ENCODE data around the gene BCDIN3D. TPM values are rescaled to one million over a fixed set of nuclear protein-coding genes. Genes with fewer than 3 reads are reported as not detected.
"Not testable (repeated sequence)": the region's sequence is repeated elsewhere in the genome, so short reads cannot be mapped to it uniquely, and the experiment has no call there.

The BCDIN3D gene
- total RNA-seq, 2 donors from 2014 or later: 2.9 to 4.0 TPM

DNA sequence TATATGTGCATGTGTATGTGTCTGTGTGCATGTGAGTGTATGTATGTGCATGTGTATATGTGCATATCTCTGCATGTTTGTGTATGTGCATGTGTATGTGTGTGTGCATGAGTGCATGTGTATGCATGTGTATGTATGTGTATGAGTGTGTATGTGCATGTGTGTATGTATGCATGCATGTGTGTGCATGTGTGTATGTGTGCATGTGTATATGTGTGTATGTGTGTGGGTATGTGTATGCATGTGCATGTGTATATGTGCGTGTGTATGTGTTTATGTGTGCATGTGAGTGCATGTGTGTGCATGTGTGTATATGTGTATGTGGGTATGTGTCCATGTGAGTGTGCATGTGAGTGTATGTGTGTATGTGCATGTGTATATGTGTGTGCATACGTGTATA lies 36.2 kb upstream of the BCDIN3D start:
- intact Hi-C loops (cut with DNase I): loop anchor here in 1 of 2 donors (10.0 kb wide), 1 partner anchor 76 kb away; the partner anchor contains the start of gene AQP2

DNA sequence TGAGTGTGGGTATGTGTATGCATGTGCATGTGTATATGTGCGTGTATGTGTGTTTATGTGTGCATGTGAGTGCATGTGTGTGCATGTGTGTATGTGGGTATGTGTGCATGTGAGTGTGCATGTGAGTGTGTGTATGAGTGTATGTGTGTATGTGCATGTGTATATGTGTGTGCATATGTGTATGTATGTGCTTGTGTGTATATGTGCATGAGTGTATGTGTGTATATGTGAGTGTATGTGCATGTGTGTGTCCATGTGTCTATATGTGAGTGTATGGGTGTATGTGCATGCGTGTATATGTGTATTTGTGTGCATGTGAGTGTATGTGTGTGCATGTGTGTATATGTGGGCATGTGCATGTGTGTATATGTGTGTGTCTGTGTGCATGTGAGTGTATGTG lies 35.1 kb upstream of the BCDIN3D start:
- ATAC-seq: no peak
- no peak for DNase-seq
- intact Hi-C loops (cut with DNase I): loop anchor here in 1 of 2 donors (10.0 kb wide), 1 partner anchor 77 kb away; the partner anchor contains the start of gene AQP2

More for the DNA sequence above, 36.2 kb upstream of the BCDIN3D start:
- ATAC-seq, DNase-seq: not testable (repeated sequence)

GRCh38 chr12:49877066-49877465 lies 34.2 kb upstream of the BCDIN3D start:
- no peak for DNase-seq
- intact Hi-C loops (cut with DNase I): loop anchor here in 1 of 2 donors (10.0 kb wide), 1 partner anchor 78 kb away; the partner anchor contains the start of gene AQP2
- ATAC-seq: no peak

- DNase-seq: no peak
Observed at GRCh38 chr12:49876070-49876469, 33.2 kb upstream of the BCDIN3D start.

GRCh38 chr12:49875115-49875720 lies 32.3 kb upstream of the BCDIN3D start:
- DNase-seq (no peak), ATAC-seq (no peak)
- intact Hi-C loops (cut with DNase I): loop anchor here in 1 of 2 donors (10.0 kb wide), 1 partner anchor 80 kb away; the partner anchor contains the start of gene AQP2

More at GRCh38 chr12:49876070-49876469, 33.2 kb upstream of the BCDIN3D start:
- intact Hi-C loops (cut with DNase I): loop anchor here in 1 of 2 donors (10.0 kb wide), 1 partner anchor 79 kb away; the partner anchor contains the start of gene AQP2
- ATAC-seq: no peak

DNA sequence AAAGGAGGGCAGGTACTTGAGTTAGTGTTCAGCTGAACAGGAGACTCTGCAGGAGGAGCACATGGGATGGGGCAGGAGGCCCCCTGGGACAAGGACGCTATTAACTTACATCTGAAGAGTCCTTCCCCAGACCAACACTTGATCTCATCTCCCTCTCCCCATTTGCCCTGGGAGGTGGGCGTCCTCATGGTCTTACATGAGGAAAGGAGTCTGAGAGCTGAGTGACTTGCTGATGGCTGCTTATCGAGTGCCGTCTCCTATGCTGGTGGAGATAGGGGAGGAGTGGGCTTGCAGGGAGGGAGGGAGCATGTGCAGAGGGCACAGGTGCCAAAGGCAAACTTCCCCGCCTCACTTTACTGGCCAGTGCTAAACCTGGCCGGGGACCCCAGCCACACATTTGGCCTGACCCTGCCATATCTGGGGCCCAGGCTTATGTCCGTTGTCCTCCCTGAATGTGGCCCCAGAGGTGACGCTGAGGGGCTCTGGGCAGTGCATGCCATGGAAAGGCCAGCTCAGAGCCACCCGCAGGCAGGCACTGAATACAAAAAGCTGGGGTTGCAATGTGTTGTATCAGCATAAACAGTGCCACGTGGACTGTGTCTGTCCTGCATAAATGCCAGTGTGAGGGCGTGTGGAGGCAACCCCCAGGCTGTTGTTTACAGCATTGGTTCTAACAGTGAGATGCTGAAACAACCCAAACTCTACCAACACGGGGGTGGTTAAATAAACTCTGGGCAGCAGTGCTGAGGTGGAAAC lies 31.4 kb upstream of the BCDIN3D start:
- no peak for ATAC-seq
- no peak for DNase-seq
- intact Hi-C loops (cut with DNase I): loop anchor here in 1 of 2 donors (10.0 kb wide), 1 partner anchor 80 kb away; the partner anchor contains the start of gene AQP2

DNA sequence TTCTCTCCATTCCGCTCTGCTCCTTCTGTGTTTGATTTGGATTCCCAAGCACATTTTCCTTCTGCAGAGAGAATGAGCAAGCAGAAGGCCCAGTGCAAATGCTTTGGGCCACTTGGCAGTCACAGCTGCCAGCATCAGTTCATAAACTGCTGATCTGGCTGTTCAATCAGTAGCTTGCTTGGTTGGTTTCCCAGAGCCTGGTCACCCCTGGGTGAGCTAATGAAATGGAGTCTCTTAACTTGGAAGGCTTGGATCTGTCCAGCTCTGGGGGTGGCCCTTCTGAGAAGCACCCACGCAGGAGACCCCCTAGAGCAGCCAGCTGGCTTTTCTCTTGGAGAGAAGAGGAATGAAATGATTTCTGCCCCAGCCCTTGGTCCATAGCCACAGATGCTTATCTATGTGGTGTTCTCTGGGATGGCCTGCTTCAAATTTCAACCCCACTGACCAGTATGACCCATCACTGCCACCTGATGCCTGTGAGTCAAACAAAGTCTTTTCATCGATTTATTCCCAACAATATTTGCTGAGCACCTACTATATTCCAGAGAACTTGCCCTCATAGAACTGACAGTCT lies 30.5 kb upstream of the BCDIN3D start:
- peak; percentile 52 for DNase-seq
- ATAC-seq: peak in 1 of 2 donors; percentile 8
- intact Hi-C loops (cut with DNase I): loop anchor here in 1 of 2 donors (10.0 kb wide), 1 partner anchor 81 kb away; the partner anchor contains the start of gene AQP2

DNA sequence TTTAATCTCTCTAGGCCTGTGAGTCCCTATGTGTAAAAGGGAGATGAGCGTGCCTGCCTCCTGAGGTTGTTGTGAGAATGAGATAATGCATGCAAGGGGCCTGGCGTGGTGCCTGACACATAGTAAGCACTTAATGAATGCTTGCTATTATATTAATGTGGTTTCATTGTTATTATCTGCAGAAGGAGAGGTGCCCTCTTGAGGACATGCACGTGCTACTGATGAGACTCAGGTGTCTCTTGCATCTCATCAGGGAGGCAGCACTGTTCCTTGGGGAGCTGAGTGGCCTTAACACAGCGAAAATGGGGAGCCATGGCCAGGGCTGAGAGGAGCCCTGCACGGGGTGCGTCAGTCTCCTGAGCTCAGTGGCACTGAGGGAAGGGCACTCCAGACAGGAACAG lies 29.9 kb upstream of the BCDIN3D start:
- intact Hi-C loops (cut with DNase I): loop anchor here in 1 of 2 donors (10.0 kb wide), 1 partner anchor 82 kb away; the partner anchor contains the start of gene AQP2
- no peak for DNase-seq

DNA sequence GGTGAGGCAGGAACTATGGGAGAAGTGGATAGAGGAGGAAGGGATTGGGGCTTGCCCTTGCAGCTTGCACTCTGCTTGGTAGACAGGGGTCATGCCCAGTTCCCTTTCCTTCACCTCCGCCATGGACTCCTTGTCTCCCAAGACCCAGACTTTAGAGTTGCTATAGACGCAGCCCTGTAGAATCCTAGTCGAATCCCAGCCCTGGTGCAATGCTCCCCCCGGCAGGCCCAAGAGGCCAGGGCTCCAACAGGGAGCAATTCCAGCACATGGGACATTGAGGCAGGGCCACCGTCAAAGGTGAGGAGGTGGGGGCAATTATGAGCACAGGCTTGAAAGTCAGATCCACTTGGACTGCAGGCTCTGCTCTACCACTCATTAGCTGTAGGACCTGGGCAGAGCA lies 29.5 kb upstream of the BCDIN3D start:
- ATAC-seq (no peak), DNase-seq (no peak)
- intact Hi-C loops (cut with DNase I): loop anchor here in 1 of 2 donors (10.0 kb wide), 1 partner anchor 82 kb away; the partner anchor contains the start of gene AQP2

More for the DNA sequence above, 29.9 kb upstream of the BCDIN3D start:
- ATAC-seq: no peak

- DNase-seq, ATAC-seq: not testable (repeated sequence)
- intact Hi-C loops (cut with DNase I): loop anchor here in 1 of 2 donors (10.0 kb wide), 1 partner anchor 83 kb away; the partner anchor contains the start of gene AQP2
Observed at GRCh38 chr12:49871811-49872251, 28.9 kb upstream of the BCDIN3D start.

GRCh38 chr12:49871263-49871561 lies 28.3 kb upstream of the BCDIN3D start:
- no peak for ATAC-seq
- intact Hi-C loops (cut with DNase I): loop anchor here in 1 of 2 donors (10.0 kb wide), 1 partner anchor 84 kb away; the partner anchor contains the start of gene AQP2
- no peak for DNase-seq

DNA sequence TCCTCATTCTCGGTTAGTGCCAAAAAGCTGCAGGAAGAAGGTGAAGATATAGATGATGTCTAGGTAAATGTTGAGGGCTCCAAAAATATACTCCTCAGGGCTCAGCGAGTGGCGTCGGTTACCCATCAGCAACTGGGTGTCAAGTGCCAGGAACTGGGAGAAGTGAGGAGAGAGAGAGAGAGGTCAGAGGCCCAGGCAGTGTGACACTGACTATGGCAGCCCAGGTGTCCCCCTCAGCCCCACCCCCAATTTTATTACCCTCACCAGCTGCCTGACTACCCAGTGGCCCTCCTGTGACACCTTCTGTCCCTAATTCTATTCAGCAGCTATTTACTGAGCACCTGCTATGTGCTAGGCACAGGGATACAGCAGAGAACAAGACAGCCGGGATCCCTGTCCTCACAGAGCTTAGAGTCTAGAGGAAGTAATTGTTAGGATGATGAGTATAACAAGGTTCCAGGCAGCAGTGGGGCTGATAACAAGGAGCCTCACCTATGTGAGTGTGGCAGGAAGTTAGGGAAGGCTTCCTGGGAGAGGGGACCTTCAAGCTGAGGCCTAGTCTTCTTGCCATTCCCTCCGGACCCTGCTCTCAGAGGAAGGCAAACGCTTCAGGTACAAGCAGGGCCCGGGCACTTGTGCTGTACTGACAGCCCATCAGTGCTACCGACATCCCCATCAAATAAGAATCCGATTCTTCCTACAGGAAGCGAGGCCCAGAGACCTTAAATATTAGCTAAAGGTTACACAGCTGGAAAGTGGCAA lies 27.8 kb upstream of the BCDIN3D start:
- no peak for DNase-seq
- no peak for ATAC-seq
- intact Hi-C loops (cut with DNase I): loop anchor here in 1 of 2 donors (10.0 kb wide), 1 partner anchor 84 kb away; the partner anchor contains the start of gene AQP2

GRCh38 chr12:49869816-49870500 lies 27.1 kb upstream of the BCDIN3D start:
- ATAC-seq (no peak), DNase-seq (no peak)
- intact Hi-C loops (cut with DNase I): loop anchor here (5.0 to 10.0 kb wide), 3 partner anchors 77 to 197 kb away; partner anchors contain the start of gene AQP2 (in 1 of the 2)

- intact Hi-C loops (cut with DNase I): loop anchor here in 1 of 2 donors (5.0 kb wide), 2 partner anchors 78 to 198 kb away; no protein-coding TSS in a partner anchor
- ATAC-seq (peak; percentile 92 to 94), DNase-seq (peak; percentile 93)
Observed at GRCh38 chr12:49868952-49869815, 26.3 kb upstream of the BCDIN3D start.

GRCh38 chr12:49868449-49868848 lies 25.5 kb upstream of the BCDIN3D start:
- DNase-seq: no peak
- intact Hi-C loops (cut with DNase I): loop anchor here in 1 of 2 donors (5.0 kb wide), 2 partner anchors 79 to 199 kb away; no protein-coding TSS in a partner anchor
- no peak for ATAC-seq

GRCh38 chr12:49867570-49868341 lies 24.9 kb upstream of the BCDIN3D start:
- ATAC-seq (no peak), DNase-seq (no peak)
- intact Hi-C loops (cut with DNase I): loop anchor here in 1 of 2 donors (2.0 to 5.0 kb wide), 3 partner anchors 80 to 200 kb away; no protein-coding TSS in a partner anchor
